ENCODE results near the gene LDLRAD4. TPM values are rescaled to one million over a fixed set of nuclear protein-coding genes. Genes with fewer than 3 reads are reported as not detected.
A peak's percentile ranks its signal among the peaks of the same experiment; 100 is the strongest.

The LDLRAD4 gene
- total RNA-seq, 1 donor from 2014 or later = 104 TPM

DNA sequence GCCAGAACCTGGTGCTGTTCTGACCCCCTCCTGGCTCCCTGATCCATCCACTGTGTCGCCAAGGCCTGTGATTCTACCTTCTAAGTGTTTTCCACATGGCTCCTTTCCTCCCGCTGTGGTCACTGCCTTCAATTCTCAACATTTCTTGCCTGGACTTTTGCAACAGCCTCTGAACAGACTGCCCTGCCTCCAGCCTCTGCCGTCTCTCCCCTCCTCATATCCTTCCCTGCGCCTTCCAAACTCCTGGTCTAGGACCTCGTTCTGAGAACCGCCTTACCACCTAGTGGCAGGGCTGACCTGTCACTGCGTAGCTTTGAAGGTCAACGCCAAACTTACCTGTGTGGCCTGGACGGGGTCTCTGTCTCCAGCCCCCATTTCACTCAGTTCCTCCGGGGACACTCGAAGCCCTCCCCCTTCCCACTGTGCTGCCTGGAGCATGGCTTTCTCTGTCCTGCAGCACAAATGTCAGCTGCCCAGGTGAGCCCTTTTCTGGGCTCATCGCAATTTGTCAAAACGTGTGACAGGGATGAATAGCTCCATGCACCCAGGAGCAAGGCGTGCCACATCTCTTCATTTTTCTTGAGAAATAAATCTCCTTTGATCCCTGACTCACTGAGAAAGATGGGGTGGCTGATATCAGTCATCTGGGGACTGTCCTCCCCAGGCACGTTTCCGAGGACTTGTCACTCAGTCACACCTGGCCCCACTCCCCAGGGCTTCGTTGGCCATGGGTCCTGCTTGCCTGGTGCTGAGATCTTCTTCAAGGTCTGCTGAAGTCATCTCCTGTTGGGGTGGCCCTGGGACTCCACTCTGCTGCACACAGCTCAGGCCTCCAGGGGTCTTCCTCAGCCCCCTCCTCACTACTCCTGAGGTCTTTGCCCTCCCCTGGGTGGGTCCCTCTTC, 46.7 kb downstream of the LDLRAD4 start:
- DNase-seq (ENCODE audit: low spot score) = no peak

DNA sequence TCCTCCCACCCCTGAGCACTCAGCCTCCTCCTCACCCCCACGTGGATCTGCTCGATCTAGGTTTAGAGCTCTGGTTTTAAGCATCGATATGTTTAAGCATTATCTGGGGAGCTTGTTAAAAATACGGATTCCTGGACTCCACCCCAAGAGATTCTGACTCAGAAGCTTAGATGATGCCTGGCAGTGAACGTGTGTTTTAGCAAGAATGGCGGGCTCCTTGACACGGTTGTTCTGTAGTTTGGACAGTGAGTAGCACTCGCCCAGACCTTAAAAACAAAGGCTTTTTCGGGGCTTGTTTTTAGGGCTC, 47.3 kb downstream of the LDLRAD4 start:
- peak; percentile 76 for DNase-seq (ENCODE audit: low spot score)

DNA sequence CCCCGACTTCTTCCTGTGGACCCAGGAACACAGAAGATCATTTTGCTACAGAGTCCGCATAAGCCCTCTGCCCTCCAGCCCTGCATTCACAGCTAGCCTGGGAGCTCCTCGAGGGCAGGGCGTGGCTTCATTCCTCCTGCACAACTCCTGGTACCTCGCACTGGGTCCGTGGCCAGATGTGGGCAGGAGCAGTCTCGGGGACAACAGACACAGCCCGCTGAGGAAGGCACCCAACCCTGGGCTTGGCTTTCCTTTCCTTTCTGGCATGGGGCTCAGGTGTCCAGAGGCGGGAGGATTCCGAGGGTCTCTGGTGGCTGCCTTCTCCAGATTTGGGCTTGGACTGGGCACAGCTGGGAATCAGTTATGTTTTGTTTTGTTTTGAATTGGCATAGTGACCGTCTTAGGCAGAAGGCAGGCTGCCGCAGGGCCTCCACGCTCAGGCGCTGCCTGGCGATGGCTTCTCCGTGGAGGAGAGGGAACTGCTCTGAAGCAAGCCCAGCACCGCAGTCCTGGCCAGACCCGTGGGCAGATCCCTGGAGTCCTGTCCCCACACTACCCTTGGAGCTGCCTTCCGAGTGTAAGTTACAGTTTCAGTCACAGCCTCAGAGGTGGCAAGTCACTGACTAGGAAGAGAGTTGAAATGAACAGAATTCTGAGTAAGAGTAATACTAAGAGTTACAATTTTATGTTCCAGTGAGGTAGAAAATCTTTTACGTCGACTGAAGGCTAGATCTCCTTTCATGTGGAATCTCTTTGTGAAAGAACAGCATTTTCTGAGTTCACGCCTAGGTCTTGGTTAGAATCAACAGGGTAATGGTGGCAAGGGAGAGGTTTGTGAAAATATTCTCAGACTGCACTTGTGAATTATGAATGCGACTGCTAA, 47.9 kb downstream of the LDLRAD4 start:
- DNase-seq (ENCODE audit: low spot score) = no peak

- DNase-seq (ENCODE audit: low spot score) = no peak
Observed at GRCh38 chr18:13267431-13267873, 48.9 kb downstream of the LDLRAD4 start.

- DNase-seq (ENCODE audit: low spot score) = peak; percentile 78
Observed at GRCh38 chr18:13268158-13269012, 49.8 kb downstream of the LDLRAD4 start.

GRCh38 chr18:13269013-13269280, 50.4 kb downstream of the LDLRAD4 start:
- peak; percentile 84 for DNase-seq (ENCODE audit: low spot score)

- peak; percentile 80 for DNase-seq (ENCODE audit: low spot score)
Observed at GRCh38 chr18:13269521-13270011, 51.0 kb downstream of the LDLRAD4 start.

- DNase-seq (ENCODE audit: low spot score) = no peak
Observed at GRCh38 chr18:13270279-13270855, 51.8 kb downstream of the LDLRAD4 start.

DNA sequence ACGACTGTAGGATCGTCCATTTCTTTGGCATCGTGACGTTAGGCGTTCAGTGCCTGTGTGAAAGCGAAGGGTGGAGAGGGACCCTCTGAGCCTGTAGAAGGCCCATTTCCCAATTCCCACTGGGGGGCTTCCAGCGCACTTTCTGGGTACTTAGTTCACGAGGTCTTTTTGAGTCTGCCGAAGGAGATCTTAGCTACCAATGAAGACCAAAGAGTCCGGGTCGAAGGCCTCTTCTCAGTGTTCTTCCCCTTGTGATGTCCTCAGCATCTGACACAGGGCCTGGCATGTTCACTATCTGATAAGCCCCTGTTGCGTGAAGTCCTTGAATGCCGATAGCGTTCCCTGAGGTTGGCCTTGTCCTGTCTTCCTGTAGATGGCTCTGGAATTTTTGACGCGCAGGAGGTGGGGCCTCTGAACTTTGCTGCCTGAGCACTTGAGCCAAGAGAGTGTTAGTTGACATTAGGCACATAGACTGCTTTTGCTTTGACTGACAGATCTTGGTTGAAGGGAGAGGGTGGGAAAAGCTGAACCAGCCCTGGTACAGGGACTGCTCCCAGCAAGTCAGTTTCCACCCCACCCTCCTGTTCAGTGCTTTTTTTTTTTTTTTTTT, 52.8 kb downstream of the LDLRAD4 start:
- peak; percentile 36 for DNase-seq (ENCODE audit: low spot score)

- no peak for DNase-seq (ENCODE audit: low spot score)
Observed at GRCh38 chr18:13272416-13272815, 53.9 kb downstream of the LDLRAD4 start.

DNA sequence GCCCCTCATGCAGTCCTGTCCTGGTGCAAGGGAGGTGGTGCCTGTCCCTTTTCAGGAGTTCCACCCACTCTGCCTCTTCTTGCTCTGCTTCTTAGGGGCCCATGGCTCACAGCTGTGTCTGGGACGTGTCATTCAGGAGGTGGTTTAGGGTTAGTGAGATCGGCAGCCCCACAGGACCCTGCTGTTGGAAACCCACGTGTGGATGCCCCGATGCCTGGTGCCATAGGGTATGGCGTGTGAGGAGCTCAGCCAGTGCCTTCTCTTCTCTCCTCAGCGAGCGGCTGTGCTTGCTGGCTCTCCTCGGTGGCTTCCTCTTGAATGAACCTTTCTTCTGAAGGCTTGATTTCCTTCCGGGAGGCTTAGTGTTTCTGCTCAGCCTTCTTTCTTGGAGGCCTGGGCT, 55.2 kb downstream of the LDLRAD4 start:
- DNase-seq (ENCODE audit: low spot score) = no peak

GRCh38 chr18:13275075-13275474, 56.5 kb downstream of the LDLRAD4 start:
- no peak for DNase-seq (ENCODE audit: low spot score)

- no peak for DNase-seq (ENCODE audit: low spot score)
Observed at GRCh38 chr18:13276530-13277520, 58.3 kb downstream of the LDLRAD4 start.

DNA sequence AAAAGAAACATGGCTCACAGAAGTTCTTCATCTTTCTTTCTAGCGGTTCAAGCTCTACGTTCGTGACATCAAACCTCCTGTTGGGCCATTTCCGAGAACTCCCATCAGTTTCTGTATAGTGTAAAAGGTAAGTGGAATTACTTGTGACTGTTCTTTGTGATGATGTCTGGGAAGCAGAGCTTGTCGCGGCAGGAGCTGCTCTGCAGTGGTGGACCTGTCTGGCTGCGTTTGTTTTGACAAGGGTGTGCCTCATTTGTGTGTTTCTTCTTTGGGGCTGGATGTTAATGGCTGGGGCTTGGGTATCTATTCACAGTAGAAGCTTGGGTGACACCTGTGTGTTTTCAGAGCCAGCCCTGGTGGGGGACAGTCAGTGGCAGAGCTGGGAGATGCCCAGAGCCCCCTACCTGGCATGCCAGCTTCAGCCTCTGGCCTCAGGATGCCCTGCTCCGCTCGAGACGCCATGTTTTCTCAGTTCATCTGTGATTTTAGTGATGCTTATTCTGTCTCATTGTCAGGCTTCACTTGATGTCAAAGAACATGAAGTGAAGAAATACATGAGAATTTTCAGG, 59.6 kb downstream of the LDLRAD4 start:
- DNase-seq (ENCODE audit: low spot score) = no peak

GRCh38 chr18:13279181-13280069, 60.9 kb downstream of the LDLRAD4 start:
- DNase-seq (ENCODE audit: low spot score) = no peak

DNA sequence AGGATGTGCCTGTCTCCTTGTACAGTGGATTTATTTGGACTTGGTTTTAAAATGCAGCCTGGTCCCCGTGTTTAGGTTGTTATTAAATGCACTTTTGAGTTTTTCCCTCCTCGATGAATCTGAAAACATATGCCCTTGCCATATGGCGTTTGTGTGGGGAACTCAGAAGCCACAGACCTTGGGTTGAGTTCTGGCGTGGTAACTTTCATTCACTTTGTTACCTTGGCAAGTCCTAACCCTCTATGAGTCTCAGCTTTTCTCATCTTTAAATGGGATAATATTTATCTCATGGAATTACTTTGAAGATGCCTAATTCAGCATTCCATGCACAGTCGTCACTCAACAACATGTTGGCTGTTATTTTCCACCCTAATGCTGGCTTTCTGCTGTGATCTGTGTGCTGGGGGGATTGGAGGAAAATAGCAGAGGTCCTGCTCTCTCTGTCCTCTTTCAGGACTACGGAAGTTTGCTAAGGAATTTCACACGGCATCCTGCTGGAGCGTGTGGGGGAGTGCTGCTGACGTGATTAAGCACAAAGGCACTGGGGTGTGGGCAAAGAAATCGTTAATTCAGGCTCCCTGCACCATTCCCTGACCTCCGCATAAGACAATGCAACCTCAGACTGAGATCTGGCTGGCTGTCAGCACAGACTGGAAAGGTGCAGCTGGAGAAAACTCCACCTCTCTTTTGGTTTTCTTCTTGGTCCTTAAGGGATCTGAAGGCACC, 61.7 kb downstream of the LDLRAD4 start:
- peak; percentile 91 for DNase-seq (ENCODE audit: low spot score)

DNA sequence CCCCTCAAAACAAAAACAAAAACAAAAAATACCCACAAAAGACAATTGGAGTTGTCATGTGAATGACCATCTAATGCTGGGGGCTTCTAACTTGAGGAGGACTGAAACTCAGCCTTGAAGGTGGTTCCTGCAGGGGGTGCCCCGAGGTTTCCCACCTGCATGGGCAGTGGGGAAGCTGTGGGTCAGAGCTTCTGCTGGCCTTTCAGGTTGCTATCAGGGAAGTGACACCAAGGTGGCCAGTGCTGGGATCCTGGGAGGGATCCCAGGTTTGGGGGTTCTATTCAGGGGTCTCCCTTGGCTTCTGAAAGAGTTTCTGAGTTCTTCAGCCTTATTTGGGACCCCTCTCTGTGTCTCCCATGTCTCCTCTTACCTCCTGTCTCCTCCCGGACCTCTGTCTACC, 62.8 kb downstream of the LDLRAD4 start:
- no peak for DNase-seq (ENCODE audit: low spot score)

- DNase-seq (ENCODE audit: low spot score) = no peak
Observed at GRCh38 chr18:13283746-13284145, 65.2 kb downstream of the LDLRAD4 start.
